Vagina (tissue), 2 donors: Measurements from ENCODE around the gene URAD.

ENCODE experiments used
- CTCF ChIP-seq, 3 experiments: fragments of 450-650 bp in 2 of 3; fragments of 200-600 bp in 1 of 3; sonication (generic) in 1 of 3; IDR thresholded peaks; one replicate each; pipeline ENCODE4 v1.5.1; 2017 to 2019; ENCODE audit warnings: antibody characterized with exemption in 3 of 3, mild to moderate bottlenecking in 2 of 3, moderate library complexity in 2 of 3
- POLR2AphosphoS5 ChIP-seq, 2 donors: sonication (generic); formaldehyde crosslinking; IDR thresholded peaks; one replicate each; pipeline ENCODE4 v1.9.0; 2017; ENCODE audit warnings: antibody characterized with exemption in 2 of 2, mild to moderate bottlenecking in 2 of 2, low read depth in 1 of 2; ENCODE audit not compliant: insufficient read depth in 1 of 2

GRCh38 chr13:27967203-27967735, 21.2 kb downstream of the URAD start:
- TF ChIP-seq CTCF (IDR thresholded peaks at IDR 0.05) (no peak), POLR2AphosphoS5 (IDR thresholded peaks at IDR 0.05; ENCODE audit: insufficient read depth in 1 of 2, low read depth in 1 of 2) (no peak)
